SJSA1 (cell line): ENCODE data around the gene RNF217. TPM values are rescaled to one million over a fixed set of nuclear protein-coding genes. Genes with fewer than 3 reads are reported as not detected.

Experiments
- DNase-seq, 2 experiments: peaks; one replicate each; pipeline ENCODE4 v3.0.0-alpha.2; 2015 to 2020; ENCODE audit warnings: low spot score in 2 of 2, low read depth in 1 of 2
- H3K27ac ChIP-seq: fragments of 250-450 bp; sonication (Bioruptor Pico); 2 replicates; pipeline ENCODE4 v1.5.1; 2020; ENCODE audit warnings: mild to moderate bottlenecking, moderate library complexity
- H3K27me3 ChIP-seq: fragments of 250-450 bp; sonication (Bioruptor Pico); replicated peaks from 2 replicates; pipeline ENCODE4 v1.5.1; 2020; ENCODE audit warnings: mild to moderate bottlenecking, moderate library complexity
- H3K36me3 ChIP-seq: fragments of 250-450 bp; sonication (Bioruptor Pico); 2 replicates; pipeline ENCODE4 v1.5.1; 2020; ENCODE audit warnings: mild to moderate bottlenecking
- H3K4me1 ChIP-seq: fragments of 250-450 bp; sonication (Bioruptor Pico); replicated peaks from 2 replicates; pipeline ENCODE4 v1.6.1; 2021; ENCODE audit warnings: mild to moderate bottlenecking
- H3K4me3 ChIP-seq: fragments of 250-450 bp; sonication (Bioruptor Pico); 2 replicates; pipeline ENCODE4 v1.5.1; 2020; ENCODE audit warnings: mild to moderate bottlenecking
- H3K9me3 ChIP-seq: fragments of 250-450 bp; sonication (Bioruptor Pico); replicated peaks from 2 replicates; pipeline ENCODE4 v1.5.1; 2020; ENCODE audit warnings: mild to moderate bottlenecking
- total RNA-seq: library from RNA; depleted of rRNA; stranded (reverse); fragments of >200 nt; shearing (Covaris generic); gene quantifications from 2 replicates; pipeline ENCODE4 v1.2.3, GENCODE V29; 2014

The RNF217 gene
- total RNA-seq, 1 experiment from 2014 or later, result 14.8 TPM

- Histone ChIP-seq H3K27ac (no peak overlapping the region), H3K4me3 (no peak overlapping the region), H3K36me3 (no peaks in the 10 kb centered on the region; the same call in 1 of the 2 replicates), H3K4me1 (peaks cover 42% of the 10 kb centered on the region), H3K27me3 (no peaks in the 10 kb centered on the region), H3K9me3 (no peaks in the 10 kb centered on the region)
- no peak for DNase-seq
These were observed 25.9 kb downstream of the RNF217 start for GRCh38 chr6:124987999-124988591.

DNA sequence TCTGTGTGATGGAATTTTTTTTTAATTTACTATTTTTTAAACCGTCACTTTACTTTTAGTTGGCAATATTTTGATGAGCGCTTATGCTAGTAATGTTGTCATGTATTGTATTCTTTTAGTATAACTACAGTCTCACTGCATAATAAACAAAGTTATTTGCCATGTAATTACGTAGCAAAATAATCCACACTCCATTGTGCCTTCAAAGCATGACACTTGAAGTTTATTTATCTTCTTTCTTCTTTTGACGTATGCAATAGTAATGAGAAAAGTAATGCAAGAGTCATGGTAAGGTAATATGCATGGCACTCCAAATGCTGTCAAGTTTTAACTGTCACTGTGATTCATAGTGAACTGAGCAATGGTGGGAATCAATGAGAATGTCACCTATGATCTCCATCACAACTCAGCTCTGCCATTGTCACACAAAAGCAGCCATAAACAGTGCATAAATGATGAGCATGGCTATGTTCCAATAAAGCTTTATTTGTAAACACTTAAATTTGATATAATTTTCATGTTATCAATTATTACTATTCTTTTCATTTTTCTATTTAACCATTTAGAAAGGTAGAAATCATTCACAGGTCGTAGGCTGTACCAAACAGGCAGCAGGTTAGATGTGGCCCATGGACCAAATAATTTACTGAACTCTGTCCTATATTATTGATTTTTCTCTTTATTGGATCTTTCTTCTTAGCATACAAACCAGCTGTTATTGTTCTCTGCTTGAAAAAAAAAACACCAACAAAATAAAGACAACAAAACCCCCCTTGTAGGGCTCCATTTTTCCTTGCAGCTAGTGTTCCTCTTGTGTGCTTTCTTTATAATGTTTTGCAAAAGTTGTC lies 27.1 kb downstream of the RNF217 start:
- Histone ChIP-seq H3K27me3 (no peaks in the 10 kb centered on the region), H3K9me3 (no peaks in the 10 kb centered on the region), H3K27ac (peak overlapping the region; percentile 14; the same call in 1 of the 2 replicates), H3K36me3 (no peaks in the 10 kb centered on the region; the same call in 1 of the 2 replicates), H3K4me3 (no peak overlapping the region), H3K4me1 (peaks cover 29% of the 10 kb centered on the region)
- peak in 1 of 2 experiments; percentile 55 for DNase-seq

- no peak overlapping the region for H3K27ac ChIP-seq
- peaks cover 29% of the 10 kb centered on the region for H3K4me1 ChIP-seq
- DNase-seq, result no peak
- H3K9me3 ChIP-seq, result no peaks in the 10 kb centered on the region
- H3K36me3 ChIP-seq, result no peaks in the 10 kb centered on the region; the same call in 1 of the 2 replicates
- H3K4me3 ChIP-seq, result no peak overlapping the region
- H3K27me3 ChIP-seq, result no peaks in the 10 kb centered on the region
These were observed 28.8 kb downstream of the RNF217 start for GRCh38 chr6:124990988-124991387.

- DNase-seq, result no peak
- Histone ChIP-seq H3K27ac (no peak overlapping the region), H3K9me3 (no peaks in the 10 kb centered on the region), H3K27me3 (no peaks in the 10 kb centered on the region), H3K36me3 (no peaks in the 10 kb centered on the region; the same call in 1 of the 2 replicates), H3K4me3 (no peak overlapping the region), H3K4me1 (peaks cover 24% of the 10 kb centered on the region)
These were observed 29.6 kb downstream of the RNF217 start for GRCh38 chr6:124991764-124992295.

DNA sequence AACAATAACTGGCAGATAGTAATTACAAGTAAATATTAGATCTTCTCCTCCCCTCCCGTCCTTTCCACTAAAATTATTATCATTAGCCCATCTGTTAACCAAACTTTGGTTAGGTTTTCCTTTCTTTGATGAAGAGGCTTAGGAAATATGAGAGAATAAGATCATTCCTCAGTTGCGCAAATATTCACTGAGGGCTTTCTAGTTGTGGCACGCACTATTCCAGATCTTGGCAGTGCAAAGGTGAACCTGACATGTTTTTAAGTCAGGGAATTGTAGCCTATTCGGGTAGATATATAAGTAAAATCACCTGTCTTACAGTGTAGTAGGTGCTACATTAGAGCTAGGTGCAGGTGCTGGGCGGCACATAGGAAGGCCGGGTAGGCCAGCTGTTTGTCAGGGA lies 31.1 kb downstream of the RNF217 start:
- H3K27me3 ChIP-seq, result no peaks in the 10 kb centered on the region
- DNase-seq, result no peak
- peaks cover 24% of the 10 kb centered on the region for H3K4me1 ChIP-seq
- H3K4me3 ChIP-seq, result no peak overlapping the region
- H3K36me3 ChIP-seq, result no peaks in the 10 kb centered on the region; the same call in 1 of the 2 replicates
- no peaks in the 10 kb centered on the region for H3K9me3 ChIP-seq
- H3K27ac ChIP-seq, result no peak overlapping the region

DNA sequence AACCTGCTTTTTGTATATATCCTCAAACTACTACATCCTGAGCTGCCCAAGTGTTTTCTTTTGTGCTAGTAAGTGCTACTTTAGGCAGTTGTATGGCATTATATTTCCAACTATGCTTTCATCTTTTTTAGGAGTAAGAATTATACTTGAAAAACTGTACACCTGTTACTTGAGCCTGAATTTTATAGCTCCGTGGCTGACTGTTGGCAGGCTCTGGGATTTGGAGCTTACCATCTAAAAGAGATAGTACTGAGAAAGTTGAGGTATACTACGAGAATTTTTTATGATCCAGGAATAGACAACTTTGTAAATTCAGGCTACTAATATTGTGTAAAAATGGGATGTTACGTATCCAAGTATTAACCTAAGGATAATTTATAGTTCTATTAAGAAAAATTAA lies 32.4 kb downstream of the RNF217 start:
- H3K9me3 ChIP-seq, result no peaks in the 10 kb centered on the region
- no peaks in the 10 kb centered on the region; the same call in 1 of the 2 replicates for H3K36me3 ChIP-seq
- no peak for DNase-seq
- H3K27me3 ChIP-seq, result no peaks in the 10 kb centered on the region
- H3K4me3 ChIP-seq, result no peak overlapping the region
- H3K27ac ChIP-seq, result no peak overlapping the region
- H3K4me1 ChIP-seq, result peaks cover 13% of the 10 kb centered on the region

DNA sequence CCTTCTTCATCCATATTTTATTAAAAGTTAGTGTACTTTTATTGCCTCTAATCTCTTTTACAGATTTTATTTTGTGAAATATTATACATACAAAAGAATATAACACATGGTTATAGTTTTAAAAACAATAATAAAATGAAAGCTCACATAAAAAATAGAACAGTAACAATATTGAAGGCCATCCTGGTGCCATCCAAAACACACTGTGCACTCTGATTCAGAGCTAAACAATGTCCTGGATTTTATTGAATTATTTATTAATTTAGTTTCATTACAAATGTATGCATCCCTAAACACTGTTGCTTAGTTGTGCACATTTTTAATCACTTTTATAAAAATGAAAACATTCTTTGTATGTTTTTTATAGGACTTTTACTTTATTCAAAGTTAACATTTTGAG lies 32.9 kb downstream of the RNF217 start:
- H3K27me3 ChIP-seq, result no peaks in the 10 kb centered on the region
- H3K4me3 ChIP-seq, result no peak overlapping the region
- peaks cover 13% of the 10 kb centered on the region for H3K4me1 ChIP-seq
- DNase-seq, result no peak
- no peaks in the 10 kb centered on the region; the same call in 1 of the 2 replicates for H3K36me3 ChIP-seq
- peak overlapping the region; percentile 12 for H3K27ac ChIP-seq
- no peaks in the 10 kb centered on the region for H3K9me3 ChIP-seq

GRCh38 chr6:124995645-124996325 lies 33.5 kb downstream of the RNF217 start:
- Histone ChIP-seq H3K4me1 (peaks cover 13% of the 10 kb centered on the region), H3K36me3 (no peaks in the 10 kb centered on the region; the same call in 1 of the 2 replicates), H3K4me3 (no peak overlapping the region), H3K9me3 (no peaks in the 10 kb centered on the region), H3K27ac (peak overlapping the region; percentile 12), H3K27me3 (no peaks in the 10 kb centered on the region)
- DNase-seq, result no peak

DNA sequence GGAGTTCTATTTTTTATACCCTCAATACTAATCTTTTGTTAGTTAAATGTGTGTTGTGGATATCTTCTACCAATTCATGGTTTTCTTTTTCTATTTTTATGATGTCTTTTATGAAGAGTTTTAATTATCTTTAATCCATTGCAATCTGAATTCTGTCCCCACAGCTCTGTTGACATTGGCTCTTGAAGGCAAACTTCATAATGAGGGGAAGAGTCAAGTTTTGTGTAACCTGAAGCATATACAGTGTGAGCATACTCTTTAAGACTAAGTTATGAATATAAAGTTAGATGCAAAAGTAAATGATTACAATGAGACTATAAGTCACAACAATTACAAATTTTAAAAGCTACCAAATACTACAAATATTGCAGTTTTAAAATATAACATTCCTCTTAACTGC lies 34.2 kb downstream of the RNF217 start:
- Histone ChIP-seq H3K4me1 (peaks cover 14% of the 10 kb centered on the region), H3K4me3 (no peak overlapping the region), H3K9me3 (no peaks in the 10 kb centered on the region), H3K27ac (no peak overlapping the region), H3K27me3 (no peaks in the 10 kb centered on the region), H3K36me3 (no peaks in the 10 kb centered on the region)
- no peak for DNase-seq

GRCh38 chr6:124997196-124997875 lies 35.1 kb downstream of the RNF217 start:
- H3K27ac ChIP-seq, result no peak overlapping the region
- H3K9me3 ChIP-seq, result no peaks in the 10 kb centered on the region
- H3K27me3 ChIP-seq, result no peaks in the 10 kb centered on the region
- H3K4me3 ChIP-seq, result no peak overlapping the region
- peaks cover 21% of the 10 kb centered on the region for H3K4me1 ChIP-seq
- H3K36me3 ChIP-seq, result no peaks in the 10 kb centered on the region
- no peak for DNase-seq

DNA sequence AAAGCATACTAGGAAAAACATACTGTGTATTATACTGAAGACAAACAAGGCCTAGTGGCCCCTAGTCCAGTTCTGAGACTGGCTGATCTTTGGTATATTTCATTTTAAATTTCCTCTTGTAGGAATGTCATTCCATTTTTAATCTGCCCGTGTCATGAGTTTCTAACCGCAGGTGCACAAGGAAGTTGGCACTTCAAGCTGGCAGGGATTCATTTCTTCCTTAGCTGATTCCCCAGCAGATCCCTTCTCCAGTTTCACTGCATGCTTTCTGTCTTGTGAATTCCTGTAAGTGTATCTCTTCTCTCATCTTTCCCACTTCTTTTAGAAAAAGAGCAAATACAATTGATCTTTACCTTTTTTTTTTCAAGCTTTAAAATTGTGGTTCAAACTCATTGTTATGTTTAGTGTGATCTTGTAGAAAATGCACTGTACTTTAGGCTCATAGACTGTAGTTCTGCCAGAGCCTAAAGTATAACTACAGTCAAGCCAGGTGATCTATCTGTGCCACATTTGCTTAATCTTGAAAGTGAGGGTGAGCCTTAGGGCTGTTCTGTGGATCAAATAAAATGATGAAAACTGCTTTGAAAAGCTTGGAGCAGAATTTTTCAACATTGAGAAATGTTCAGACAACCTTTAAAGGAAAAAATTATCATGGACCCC lies 37.0 kb downstream of the RNF217 start:
- H3K9me3 ChIP-seq, result no peaks in the 10 kb centered on the region
- DNase-seq, result no peak
- H3K27ac ChIP-seq, result no peak overlapping the region
- no peaks in the 10 kb centered on the region for H3K36me3 ChIP-seq
- no peaks in the 10 kb centered on the region for H3K27me3 ChIP-seq
- H3K4me3 ChIP-seq, result no peak overlapping the region
- H3K4me1 ChIP-seq, result peaks cover 26% of the 10 kb centered on the region

GRCh38 chr6:125001684-125002405 lies 39.6 kb downstream of the RNF217 start:
- Histone ChIP-seq H3K36me3 (no peaks in the 10 kb centered on the region), H3K4me3 (peak overlapping the region; percentile 36), H3K27me3 (no peaks in the 10 kb centered on the region), H3K4me1 (peaks cover 14% of the 10 kb centered on the region), H3K9me3 (no peaks in the 10 kb centered on the region), H3K27ac (peak overlapping the region; percentile 73)
- peak; percentile 58 to 61 for DNase-seq
